ENCODE data around the gene CELSR1.

Gene CELSR1

DNA sequence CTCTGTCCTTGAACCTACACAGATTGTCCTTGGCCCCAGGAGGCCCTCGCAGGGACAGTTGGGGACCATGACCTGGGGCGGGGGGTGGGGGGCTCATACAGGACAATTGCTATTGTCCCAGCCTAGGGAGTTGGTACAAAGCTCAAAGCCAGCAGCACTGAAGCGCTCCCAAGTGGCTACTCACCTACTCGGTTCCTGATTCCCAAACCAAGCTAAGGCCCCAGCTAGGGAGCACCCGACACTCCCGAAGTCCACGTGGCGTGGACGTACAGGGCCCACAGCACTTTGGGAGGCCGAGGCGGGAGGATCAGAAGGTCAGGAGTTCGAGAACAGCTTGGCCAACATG is 80.6 kb downstream of the CELSR1 start:
- H3K36me3 ChIP-seq (ENCODE audit: control insufficient read depth in 1 of 2, insufficient read depth in 2 of 2, low read length in 2 of 2): no peaks in the 10 kb centered on the region
- no peak overlapping the region for H3K27ac ChIP-seq (ENCODE audit: low read length)
- no peaks in the 10 kb centered on the region for H3K9me3 ChIP-seq (ENCODE audit: control insufficient read depth in 1 of 2, low read length in 2 of 2)
- H3K4me3 ChIP-seq (ENCODE audit: low read depth in 1 of 2, low read length in 2 of 2): no peak overlapping the region
- H3K27me3 ChIP-seq (ENCODE audit: low read depth, low read length): no peaks in the 10 kb centered on the region
- H3K4me1 ChIP-seq (ENCODE audit: control insufficient read depth in 1 of 2, insufficient read depth in 2 of 2, low read length in 2 of 2): no peaks in the 10 kb centered on the region

DNA sequence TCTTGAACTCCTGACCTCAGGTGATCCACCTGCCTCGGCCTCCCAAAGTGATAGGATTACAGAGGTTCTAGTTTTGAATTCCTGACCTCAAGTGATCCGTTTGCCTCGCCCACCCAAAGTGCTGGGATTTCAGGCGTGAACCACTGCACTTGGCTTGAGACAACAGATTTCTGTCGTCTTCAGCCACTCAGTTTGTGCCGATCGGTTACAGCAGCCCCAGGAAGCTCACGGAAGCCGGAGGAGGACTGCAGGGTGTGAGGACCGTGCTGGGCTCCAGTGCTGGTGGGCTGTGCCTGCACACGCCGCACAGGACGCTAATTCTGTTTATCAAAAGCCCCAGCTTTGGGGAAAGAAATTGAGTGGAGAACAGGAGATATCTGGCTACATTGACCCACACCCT is 82.0 kb downstream of the CELSR1 start:
- Histone ChIP-seq H3K27ac (ENCODE audit: low read length) (no peak overlapping the region), H3K27me3 (ENCODE audit: low read depth, low read length) (no peaks in the 10 kb centered on the region), H3K9me3 (ENCODE audit: control insufficient read depth in 1 of 2, low read length in 2 of 2) (no peaks in the 10 kb centered on the region), H3K4me3 (ENCODE audit: low read depth in 1 of 2, low read length in 2 of 2) (no peak overlapping the region), H3K36me3 (ENCODE audit: control insufficient read depth in 1 of 2, insufficient read depth in 2 of 2, low read length in 2 of 2) (no peaks in the 10 kb centered on the region), H3K4me1 (ENCODE audit: control insufficient read depth in 1 of 2, insufficient read depth in 2 of 2, low read length in 2 of 2) (no peaks in the 10 kb centered on the region)

DNA sequence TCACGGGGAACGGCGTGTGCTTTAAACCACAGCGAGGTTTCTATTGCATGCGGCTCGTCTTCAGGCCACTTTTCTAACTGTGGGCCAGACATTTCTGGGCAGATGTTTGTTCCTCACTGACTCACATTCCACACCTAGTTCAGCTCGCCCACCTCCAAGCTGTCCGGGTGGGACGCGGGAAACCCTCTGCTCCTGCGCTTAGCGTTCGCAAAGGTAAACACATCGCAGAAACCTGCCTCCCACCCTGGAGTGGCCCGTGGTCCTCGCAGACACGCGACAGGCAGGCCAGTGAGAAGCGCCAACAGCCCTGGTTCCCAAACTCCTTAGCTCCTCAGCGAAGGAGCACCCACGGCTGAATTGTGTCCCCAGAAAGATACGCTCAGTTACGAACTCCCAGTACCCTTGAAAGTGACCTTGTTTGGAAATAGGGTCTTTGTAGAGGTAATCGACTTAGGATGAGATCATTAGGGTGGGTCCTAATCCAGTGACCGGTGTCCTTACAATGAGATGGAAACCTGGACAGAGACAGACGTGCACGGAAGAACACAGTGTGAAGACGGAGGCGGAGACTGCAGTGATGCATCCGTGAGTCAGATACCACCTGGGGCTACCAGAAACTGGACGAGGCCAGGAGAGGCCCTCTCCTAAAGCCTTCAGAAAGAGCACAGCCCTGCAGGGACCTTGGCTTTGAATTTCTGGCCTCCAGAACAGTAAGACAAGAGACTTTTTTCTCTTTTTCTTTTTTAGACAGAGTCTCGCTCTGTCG is 82.7 kb downstream of the CELSR1 start:
- Histone ChIP-seq H3K27ac (ENCODE audit: low read length) (no peak overlapping the region), H3K27me3 (ENCODE audit: low read depth, low read length) (no peaks in the 10 kb centered on the region), H3K4me1 (ENCODE audit: control insufficient read depth in 1 of 2, insufficient read depth in 2 of 2, low read length in 2 of 2) (no peaks in the 10 kb centered on the region), H3K9me3 (ENCODE audit: control insufficient read depth in 1 of 2, low read length in 2 of 2) (no peaks in the 10 kb centered on the region), H3K36me3 (ENCODE audit: control insufficient read depth in 1 of 2, insufficient read depth in 2 of 2, low read length in 2 of 2) (no peaks in the 10 kb centered on the region), H3K4me3 (ENCODE audit: low read depth in 1 of 2, low read length in 2 of 2) (no peak overlapping the region)

DNA sequence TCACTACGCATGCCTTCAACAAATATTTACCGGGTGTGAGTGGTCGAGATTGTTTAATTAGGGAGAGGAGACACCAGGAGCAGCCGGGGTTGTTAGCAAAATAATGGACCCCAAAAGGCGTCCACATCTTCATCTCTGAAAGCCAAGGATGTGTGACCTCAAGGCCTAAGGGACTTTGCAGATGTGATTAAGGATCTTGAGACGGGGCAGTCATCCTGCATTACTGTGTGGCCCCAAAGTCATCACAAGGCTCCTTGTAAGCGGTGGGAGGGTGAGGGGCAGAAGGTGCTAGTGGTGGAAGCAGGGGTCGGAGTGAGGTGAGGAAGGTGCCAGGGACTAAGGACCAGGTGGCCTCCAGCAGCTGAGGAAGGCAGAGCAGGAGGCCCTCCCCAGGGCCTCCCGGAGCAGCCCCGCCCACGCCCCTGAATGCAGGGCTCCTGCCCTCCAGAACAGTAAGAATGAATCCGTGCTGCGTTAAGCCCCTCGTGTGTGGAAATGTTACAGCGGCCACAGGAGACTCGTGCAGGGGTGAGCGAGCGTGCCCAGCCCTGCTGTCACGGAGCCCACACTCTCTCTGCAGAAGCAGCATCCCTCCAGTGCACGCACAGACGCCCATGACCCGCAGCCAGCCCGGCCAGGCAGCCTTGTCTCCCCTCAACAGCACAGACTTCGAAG is 83.5 kb downstream of the CELSR1 start:
- Histone ChIP-seq H3K9me3 (ENCODE audit: control insufficient read depth in 1 of 2, low read length in 2 of 2) (no peaks in the 10 kb centered on the region), H3K4me1 (ENCODE audit: control insufficient read depth in 1 of 2, insufficient read depth in 2 of 2, low read length in 2 of 2) (no peaks in the 10 kb centered on the region), H3K36me3 (ENCODE audit: control insufficient read depth in 1 of 2, insufficient read depth in 2 of 2, low read length in 2 of 2) (no peaks in the 10 kb centered on the region), H3K4me3 (ENCODE audit: low read depth in 1 of 2, low read length in 2 of 2) (no peak overlapping the region), H3K27ac (ENCODE audit: low read length) (no peak overlapping the region), H3K27me3 (ENCODE audit: low read depth, low read length) (no peaks in the 10 kb centered on the region)

DNA sequence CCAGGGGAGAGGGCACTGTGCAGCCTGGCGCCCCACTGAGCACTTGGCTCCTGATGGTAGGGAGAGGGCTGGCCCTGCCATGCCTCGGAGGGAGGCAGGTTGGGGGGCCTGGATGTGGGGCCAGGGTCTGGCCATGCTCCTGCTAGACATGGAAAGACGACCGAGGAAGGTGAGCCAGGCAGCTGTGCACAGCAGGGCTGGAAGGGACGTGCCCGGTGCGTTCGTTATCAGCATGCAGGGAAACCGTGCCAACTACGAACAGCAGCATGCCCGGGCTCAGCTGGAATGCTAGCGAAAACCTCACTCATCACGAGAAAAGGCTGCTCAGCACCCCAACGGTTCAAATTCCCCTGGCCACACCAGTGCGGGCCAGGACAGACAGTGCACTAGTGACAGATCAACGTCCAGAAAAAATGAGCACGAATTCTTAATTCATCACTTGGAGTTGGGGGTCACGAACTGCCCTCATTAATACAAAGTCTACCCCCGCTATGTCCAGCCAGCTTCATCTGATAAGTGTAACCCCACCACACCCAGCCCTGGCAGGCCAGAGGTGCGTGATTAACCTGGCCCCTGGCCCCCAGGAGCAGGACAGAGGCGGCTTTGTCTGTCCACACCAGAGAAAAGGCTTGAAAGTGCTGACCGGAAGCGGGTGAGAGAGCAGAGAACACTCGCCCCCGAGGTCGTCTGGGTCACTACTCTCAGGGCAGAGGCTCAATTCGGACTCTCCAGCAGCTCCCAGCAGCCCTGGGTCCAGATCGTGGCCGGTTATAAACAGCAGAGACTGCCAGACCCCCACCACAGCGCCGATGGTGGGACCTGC is 84.2 kb downstream of the CELSR1 start:
- H3K4me1 ChIP-seq (ENCODE audit: control insufficient read depth in 1 of 2, insufficient read depth in 2 of 2, low read length in 2 of 2): no peaks in the 10 kb centered on the region
- H3K36me3 ChIP-seq (ENCODE audit: control insufficient read depth in 1 of 2, insufficient read depth in 2 of 2, low read length in 2 of 2): no peaks in the 10 kb centered on the region
- H3K27me3 ChIP-seq (ENCODE audit: low read depth, low read length): no peaks in the 10 kb centered on the region
- no peaks in the 10 kb centered on the region for H3K9me3 ChIP-seq (ENCODE audit: control insufficient read depth in 1 of 2, low read length in 2 of 2)
- no peak overlapping the region for H3K4me3 ChIP-seq (ENCODE audit: low read depth in 1 of 2, low read length in 2 of 2)
- H3K27ac ChIP-seq (ENCODE audit: low read length): no peak overlapping the region

DNA sequence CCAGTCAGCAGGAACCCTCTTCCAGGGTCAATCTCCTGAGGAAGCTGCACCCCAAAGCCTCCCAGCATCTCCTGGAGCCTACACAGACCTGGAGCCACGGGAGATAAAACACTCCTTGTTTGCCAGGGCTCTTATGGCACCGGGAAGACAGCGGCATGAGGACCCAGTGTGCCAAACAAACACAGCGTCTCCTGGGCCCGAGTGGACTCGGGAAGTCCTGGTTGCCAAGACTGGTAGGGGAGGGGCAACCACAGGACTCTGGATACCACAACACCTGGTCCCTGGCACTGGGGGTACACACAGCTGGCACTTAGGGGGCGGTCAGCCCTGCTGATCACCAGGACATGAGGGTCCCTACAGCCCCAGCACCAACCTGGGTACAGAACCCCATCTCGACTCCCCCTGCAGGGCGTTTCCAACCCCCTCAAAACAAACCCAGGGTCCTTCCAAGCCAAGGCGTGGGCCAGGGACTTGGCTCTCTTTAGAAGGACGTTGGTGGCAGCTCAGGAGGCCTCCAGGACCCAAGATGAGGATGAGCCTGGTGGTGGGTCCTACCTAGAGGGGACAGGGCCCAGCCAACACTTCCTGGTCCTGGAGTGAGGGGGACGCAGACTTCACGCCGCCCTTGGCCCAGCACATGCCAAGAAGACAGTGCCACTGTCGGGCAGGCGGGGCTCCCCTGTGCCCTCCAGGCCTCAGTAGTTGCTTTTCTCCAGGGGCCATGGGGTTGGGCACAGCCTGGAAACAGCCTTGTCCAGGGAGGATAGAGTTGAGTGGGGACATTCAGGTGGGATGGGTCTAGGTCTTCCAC is 85.0 kb downstream of the CELSR1 start:
- H3K4me3 ChIP-seq (ENCODE audit: low read depth in 1 of 2, low read length in 2 of 2): no peak overlapping the region
- H3K27ac ChIP-seq (ENCODE audit: low read length): no peak overlapping the region
- H3K4me1 ChIP-seq (ENCODE audit: control insufficient read depth in 1 of 2, insufficient read depth in 2 of 2, low read length in 2 of 2): no peaks in the 10 kb centered on the region
- no peaks in the 10 kb centered on the region for H3K27me3 ChIP-seq (ENCODE audit: low read depth, low read length)
- H3K36me3 ChIP-seq (ENCODE audit: control insufficient read depth in 1 of 2, insufficient read depth in 2 of 2, low read length in 2 of 2): no peaks in the 10 kb centered on the region
- no peaks in the 10 kb centered on the region for H3K9me3 ChIP-seq (ENCODE audit: control insufficient read depth in 1 of 2, low read length in 2 of 2)

DNA sequence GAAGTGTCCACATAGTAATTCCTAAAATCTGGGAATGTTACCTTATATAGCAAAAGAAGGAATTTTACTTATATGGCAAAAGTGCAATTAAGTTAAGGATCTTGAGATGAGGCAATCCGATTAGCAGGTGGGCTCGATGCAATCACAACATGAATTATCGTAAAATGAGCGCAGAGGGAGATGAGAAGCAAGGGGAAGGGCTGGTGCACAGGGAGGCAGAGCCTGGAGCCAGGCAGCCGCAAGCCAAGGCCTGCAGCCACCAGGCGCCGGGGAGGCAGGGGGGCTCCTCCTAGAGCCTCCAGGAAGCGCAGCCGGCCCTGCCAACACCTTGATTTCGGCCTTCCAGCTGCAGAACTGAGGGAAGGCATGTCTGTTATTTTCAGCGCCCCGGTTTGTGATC is 85.7 kb downstream of the CELSR1 start:
- Histone ChIP-seq H3K27ac (ENCODE audit: low read length) (no peak overlapping the region), H3K27me3 (ENCODE audit: low read depth, low read length) (no peaks in the 10 kb centered on the region)

DNA sequence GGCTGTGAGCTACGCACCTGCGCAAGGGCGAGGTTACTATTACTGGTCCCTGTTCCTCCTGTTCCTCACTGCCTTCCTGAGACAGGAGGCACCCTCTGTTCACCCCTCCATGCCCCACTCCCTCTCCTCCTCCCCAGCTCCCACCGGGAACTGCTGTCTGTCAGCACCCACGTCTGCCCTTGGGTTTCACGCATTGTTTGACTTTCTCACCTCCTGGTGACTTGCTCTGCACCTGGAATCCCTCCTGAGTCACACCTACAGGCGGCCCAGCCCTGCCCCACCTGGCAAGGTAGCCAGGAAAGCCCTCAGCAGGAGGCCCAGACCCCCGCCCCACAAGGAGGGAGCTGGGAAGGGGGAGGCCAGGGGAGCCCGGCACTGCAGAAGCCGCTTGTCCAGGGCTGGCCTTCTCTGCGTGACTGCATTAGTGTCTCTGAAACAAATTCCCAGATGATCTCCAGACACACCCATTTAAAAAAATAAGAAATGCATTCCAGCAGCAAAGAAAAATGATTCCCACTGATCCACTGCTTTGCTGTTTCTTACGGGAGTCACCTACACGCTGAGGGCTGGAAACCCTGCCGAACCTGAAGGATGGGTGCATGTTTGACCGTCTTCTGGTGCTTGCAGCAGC is 86.4 kb downstream of the CELSR1 start:
- Histone ChIP-seq H3K4me1 (ENCODE audit: control insufficient read depth in 1 of 2, insufficient read depth in 2 of 2, low read length in 2 of 2) (no peaks in the 10 kb centered on the region), H3K27me3 (ENCODE audit: low read depth, low read length) (no peaks in the 10 kb centered on the region), H3K9me3 (ENCODE audit: control insufficient read depth in 1 of 2, low read length in 2 of 2) (no peaks in the 10 kb centered on the region), H3K36me3 (ENCODE audit: control insufficient read depth in 1 of 2, insufficient read depth in 2 of 2, low read length in 2 of 2) (no peaks in the 10 kb centered on the region), H3K27ac (ENCODE audit: low read length) (no peak overlapping the region), H3K4me3 (ENCODE audit: low read depth in 1 of 2, low read length in 2 of 2) (no peak overlapping the region)

More for the DNA sequence above, 85.7 kb downstream of the CELSR1 start:
- Histone ChIP-seq H3K4me3 (ENCODE audit: low read depth in 1 of 2, low read length in 2 of 2) (no peak overlapping the region), H3K4me1 (ENCODE audit: control insufficient read depth in 1 of 2, insufficient read depth in 2 of 2, low read length in 2 of 2) (no peaks in the 10 kb centered on the region), H3K9me3 (ENCODE audit: control insufficient read depth in 1 of 2, low read length in 2 of 2) (no peaks in the 10 kb centered on the region), H3K36me3 (ENCODE audit: control insufficient read depth in 1 of 2, insufficient read depth in 2 of 2, low read length in 2 of 2) (no peaks in the 10 kb centered on the region)

DNA sequence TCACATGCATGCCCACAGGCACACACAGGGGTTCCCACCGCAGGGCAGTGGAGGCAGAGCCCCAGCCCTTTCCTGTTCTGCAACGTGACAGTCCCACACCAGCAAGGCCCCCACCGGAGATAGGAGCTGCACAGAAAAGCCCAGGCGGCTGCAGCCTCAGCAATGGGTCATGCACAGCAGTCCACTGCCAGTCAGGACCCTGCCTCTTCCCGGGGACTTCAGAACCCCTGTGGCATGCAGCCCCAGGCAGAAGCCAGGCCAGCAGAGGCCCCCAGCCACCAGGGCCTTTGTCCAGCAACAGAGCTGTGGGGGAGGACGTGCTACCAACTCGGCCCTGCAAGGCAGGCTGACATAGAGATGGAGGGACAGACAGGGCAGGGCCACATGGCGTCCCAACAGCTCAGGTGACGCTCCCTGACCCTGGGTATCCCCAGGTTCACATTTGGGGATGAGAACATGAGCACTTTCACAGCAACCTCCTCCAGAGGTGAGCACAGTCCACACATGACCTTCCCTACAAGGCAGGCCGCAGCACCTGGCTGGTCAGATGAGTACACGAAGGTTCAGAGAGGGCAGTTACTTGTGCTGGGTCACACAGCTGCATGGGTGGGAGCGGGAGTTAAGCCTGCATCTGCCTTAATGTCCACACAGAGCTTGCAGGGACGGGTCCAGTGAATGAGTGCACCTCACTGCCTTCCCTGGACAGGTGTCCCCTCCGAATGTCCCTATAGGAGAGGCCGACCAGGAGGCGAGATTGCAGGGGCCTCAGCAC is 87.3 kb downstream of the CELSR1 start:
- Histone ChIP-seq H3K27ac (ENCODE audit: low read length) (no peak overlapping the region), H3K27me3 (ENCODE audit: low read depth, low read length) (no peaks in the 10 kb centered on the region), H3K4me1 (ENCODE audit: control insufficient read depth in 1 of 2, insufficient read depth in 2 of 2, low read length in 2 of 2) (no peaks in the 10 kb centered on the region)

DNA sequence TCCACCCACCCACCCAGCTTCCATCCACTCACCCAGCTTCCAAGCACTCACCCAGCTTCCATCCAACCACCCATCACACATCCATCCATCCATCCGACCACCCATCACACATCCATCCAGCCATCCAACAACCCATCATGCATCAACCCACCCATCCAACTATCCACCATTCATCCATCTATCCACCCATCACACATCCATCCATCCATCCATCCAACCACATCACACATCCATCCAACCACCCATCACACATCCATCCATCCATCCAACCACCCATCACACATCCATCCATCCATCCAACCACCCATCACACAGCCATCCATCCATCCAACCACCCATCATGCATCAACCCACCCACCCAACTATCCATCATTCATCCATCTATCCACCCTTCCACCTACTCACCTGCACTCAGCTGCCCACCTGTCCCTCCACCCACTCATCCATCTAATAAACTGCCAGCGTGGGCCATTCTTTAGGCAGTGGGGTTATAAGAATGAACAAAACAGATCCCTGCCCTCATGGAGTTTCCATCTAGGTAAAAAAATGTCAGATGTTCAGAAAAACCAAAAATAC is 88.2 kb downstream of the CELSR1 start:
- Histone ChIP-seq H3K4me1 (ENCODE audit: control insufficient read depth in 1 of 2, insufficient read depth in 2 of 2, low read length in 2 of 2) (no peaks in the 10 kb centered on the region), H3K9me3 (ENCODE audit: control insufficient read depth in 1 of 2, low read length in 2 of 2) (no peaks in the 10 kb centered on the region), H3K27ac (ENCODE audit: low read length) (no peak overlapping the region), H3K4me3 (ENCODE audit: low read depth in 1 of 2, low read length in 2 of 2) (no peak overlapping the region), H3K36me3 (ENCODE audit: control insufficient read depth in 1 of 2, insufficient read depth in 2 of 2, low read length in 2 of 2) (no peaks in the 10 kb centered on the region), H3K27me3 (ENCODE audit: low read depth, low read length) (no peaks in the 10 kb centered on the region)

More for the DNA sequence above, 87.3 kb downstream of the CELSR1 start:
- Histone ChIP-seq H3K9me3 (ENCODE audit: control insufficient read depth in 1 of 2, low read length in 2 of 2) (no peaks in the 10 kb centered on the region), H3K36me3 (ENCODE audit: control insufficient read depth in 1 of 2, insufficient read depth in 2 of 2, low read length in 2 of 2) (no peaks in the 10 kb centered on the region), H3K4me3 (ENCODE audit: low read depth in 1 of 2, low read length in 2 of 2) (no peak overlapping the region)

Data from muscle layer of duodenum (tissue), 2 donors.